ENCODE data around the gene UBE2D2. TPM values are rescaled to one million over a fixed set of nuclear protein-coding genes. Genes with fewer than 3 reads are reported as not detected.

The UBE2D2 gene
- total and polyA plus RNA-seq, 2 experiments from 2014 or later: 120 to 172 TPM

Small RNAs within 50 kb of the gene (small RNA-seq; reads per million reads assigned to genes)
- gene RF00019 (ENCODE audit: low replicate concordance): not detected

Other genes with a start within 250 kb of the UBE2D2 start
- 132 and 148 TPM in 2 replicates for gene PAIP2, start 219.5 kb upstream of the UBE2D2 start, total RNA-seq (2014; rRNA removed; shearing (Covaris generic))
- 226 and 277 TPM in 2 replicates for gene PAIP2, start 219.5 kb upstream of the UBE2D2 start, polyA plus RNA-seq (2016; fragmentation: Nextera tagmentation; extraction: Ambion mirVana)
- not detected in 2 replicates for gene SLC23A1, start 178.0 kb upstream of the UBE2D2 start, total RNA-seq (2014; rRNA removed; shearing (Covaris generic))
- 0.16 and 0.29 TPM in 2 replicates for gene SLC23A1, start 178.0 kb upstream of the UBE2D2 start, polyA plus RNA-seq (2016; fragmentation: Nextera tagmentation; extraction: Ambion mirVana)
- gene MZB1, start 171.4 kb upstream of the UBE2D2 start, total RNA-seq (2014; rRNA removed; shearing (Covaris generic)): 1.6 TPM in 1 of 2 replicates, not detected in the other
- gene MZB1, start 171.4 kb upstream of the UBE2D2 start, polyA plus RNA-seq (2016; fragmentation: Nextera tagmentation; extraction: Ambion mirVana): 0.52 and 0.71 TPM in 2 replicates
- gene PROB1, start 166.2 kb upstream of the UBE2D2 start, total RNA-seq (2014; rRNA removed; shearing (Covaris generic)): 2.7 and 3.1 TPM in 2 replicates
- 0.54 and 0.73 TPM in 2 replicates for gene PROB1, start 166.2 kb upstream of the UBE2D2 start, polyA plus RNA-seq (2016; fragmentation: Nextera tagmentation; extraction: Ambion mirVana)
- 7.1 and 16.0 TPM in 2 replicates for gene SPATA24, start 157.2 kb upstream of the UBE2D2 start, total RNA-seq (2014; rRNA removed; shearing (Covaris generic))
- 20.6 and 22.4 TPM in 2 replicates for gene SPATA24, start 157.2 kb upstream of the UBE2D2 start, polyA plus RNA-seq (2016; fragmentation: Nextera tagmentation; extraction: Ambion mirVana)
- 14.2 and 18.9 TPM in 2 replicates for gene DNAJC18, start 121.8 kb upstream of the UBE2D2 start, total RNA-seq (2014; rRNA removed; shearing (Covaris generic))
- gene DNAJC18, start 121.8 kb upstream of the UBE2D2 start, polyA plus RNA-seq (2016; fragmentation: Nextera tagmentation; extraction: Ambion mirVana): 13.4 and 15.1 TPM in 2 replicates
- 1.2 and 2.2 TPM in 2 replicates for gene ECSCR, start 98.6 kb upstream of the UBE2D2 start, total RNA-seq (2014; rRNA removed; shearing (Covaris generic))
- 2.5 and 2.6 TPM in 2 replicates for gene ECSCR, start 98.6 kb upstream of the UBE2D2 start, polyA plus RNA-seq (2016; fragmentation: Nextera tagmentation; extraction: Ambion mirVana)
- not detected in 2 replicates for gene SMIM33, start 90.3 kb upstream of the UBE2D2 start, total RNA-seq (2014; rRNA removed; shearing (Covaris generic))
- not detected in 2 replicates for gene SMIM33, start 90.3 kb upstream of the UBE2D2 start, polyA plus RNA-seq (2016; fragmentation: Nextera tagmentation; extraction: Ambion mirVana)
- gene STING1, start 78.6 kb upstream of the UBE2D2 start, total RNA-seq (2014; rRNA removed; shearing (Covaris generic)): 0.39 TPM in 1 of 2 replicates, not detected in the other
- gene STING1, start 78.6 kb upstream of the UBE2D2 start, polyA plus RNA-seq (2016; fragmentation: Nextera tagmentation; extraction: Ambion mirVana): 0.30 and 0.66 TPM in 2 replicates
- 97.9 and 111 TPM in 2 replicates for gene CXXC5, start 87.0 kb downstream of the UBE2D2 start, total RNA-seq (2014; rRNA removed; shearing (Covaris generic))
- gene CXXC5, start 87.0 kb downstream of the UBE2D2 start, polyA plus RNA-seq (2016; fragmentation: Nextera tagmentation; extraction: Ambion mirVana): 63.3 and 65.0 TPM in 2 replicates
- gene PSD2, start 234.5 kb downstream of the UBE2D2 start, total RNA-seq (2014; rRNA removed; shearing (Covaris generic)): 0.10 TPM in 1 of 2 replicates, not detected in the other
- gene PSD2, start 234.5 kb downstream of the UBE2D2 start, polyA plus RNA-seq (2016; fragmentation: Nextera tagmentation; extraction: Ambion mirVana): 0.08 and 0.17 TPM in 2 replicates